ENCODE data around the gene CEP164.

The CEP164 gene

DNA sequence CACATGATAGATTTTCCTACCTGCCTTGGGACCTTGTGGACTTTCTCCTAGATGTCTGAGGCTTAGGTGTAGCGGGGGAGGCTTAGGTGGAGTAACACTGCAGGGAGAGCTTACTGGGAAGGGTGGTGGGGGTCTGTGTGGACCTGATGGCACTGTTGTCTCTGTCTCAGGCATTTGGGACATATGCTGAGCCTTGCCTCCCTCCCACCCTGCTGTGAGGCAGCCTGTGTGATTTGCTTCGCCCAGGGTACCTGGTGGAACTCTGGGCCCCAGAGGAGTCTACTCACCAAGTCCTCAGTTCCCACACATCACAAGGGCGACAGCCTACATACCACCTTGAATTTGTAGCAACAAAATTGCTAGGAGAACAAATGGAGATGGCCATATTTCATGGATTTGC lies 80.7 kb downstream of the CEP164 start:
- Histone ChIP-seq H3K9ac (no peak overlapping the region), H3K27ac (no peak overlapping the region), H3K4me3 (IDR thresholded peaks at IDR 0.05; ENCODE audit: insufficient read depth, low read depth, low read length) (no peak overlapping the region), H3K79me2 (ENCODE audit: insufficient read depth, low read depth) (no peaks in the 10 kb centered on the region), H2AFZ (ENCODE audit: low read depth) (no peak overlapping the region), H3K4me2 (no peak overlapping the region), H3K27me3 (ENCODE audit: insufficient read depth, low read depth) (no peaks in the 10 kb centered on the region), H3K36me3 (ENCODE audit: insufficient read depth) (no peaks in the 10 kb centered on the region), H4K20me1 (ENCODE audit: insufficient read depth) (no peaks in the 10 kb centered on the region), H3K4me1 (ENCODE audit: low read depth, poor library complexity, severe bottlenecking) (no peaks in the 10 kb centered on the region)
- TF ChIP-seq, protein P1, sequence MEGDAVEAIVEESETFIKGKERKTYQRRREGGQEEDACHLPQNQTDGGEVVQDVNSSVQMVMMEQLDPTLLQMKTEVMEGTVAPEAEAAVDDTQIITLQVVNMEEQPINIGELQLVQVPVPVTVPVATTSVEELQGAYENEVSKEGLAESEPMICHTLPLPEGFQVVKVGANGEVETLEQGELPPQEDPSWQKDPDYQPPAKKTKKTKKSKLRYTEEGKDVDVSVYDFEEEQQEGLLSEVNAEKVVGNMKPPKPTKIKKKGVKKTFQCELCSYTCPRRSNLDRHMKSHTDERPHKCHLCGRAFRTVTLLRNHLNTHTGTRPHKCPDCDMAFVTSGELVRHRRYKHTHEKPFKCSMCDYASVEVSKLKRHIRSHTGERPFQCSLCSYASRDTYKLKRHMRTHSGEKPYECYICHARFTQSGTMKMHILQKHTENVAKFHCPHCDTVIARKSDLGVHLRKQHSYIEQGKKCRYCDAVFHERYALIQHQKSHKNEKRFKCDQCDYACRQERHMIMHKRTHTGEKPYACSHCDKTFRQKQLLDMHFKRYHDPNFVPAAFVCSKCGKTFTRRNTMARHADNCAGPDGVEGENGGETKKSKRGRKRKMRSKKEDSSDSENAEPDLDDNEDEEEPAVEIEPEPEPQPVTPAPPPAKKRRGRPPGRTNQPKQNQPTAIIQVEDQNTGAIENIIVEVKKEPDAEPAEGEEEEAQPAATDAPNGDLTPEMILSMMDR (conservative IDR thresholded peaks at IDR 0.05; ENCODE audit: low read depth, low read length): no peak

DNA sequence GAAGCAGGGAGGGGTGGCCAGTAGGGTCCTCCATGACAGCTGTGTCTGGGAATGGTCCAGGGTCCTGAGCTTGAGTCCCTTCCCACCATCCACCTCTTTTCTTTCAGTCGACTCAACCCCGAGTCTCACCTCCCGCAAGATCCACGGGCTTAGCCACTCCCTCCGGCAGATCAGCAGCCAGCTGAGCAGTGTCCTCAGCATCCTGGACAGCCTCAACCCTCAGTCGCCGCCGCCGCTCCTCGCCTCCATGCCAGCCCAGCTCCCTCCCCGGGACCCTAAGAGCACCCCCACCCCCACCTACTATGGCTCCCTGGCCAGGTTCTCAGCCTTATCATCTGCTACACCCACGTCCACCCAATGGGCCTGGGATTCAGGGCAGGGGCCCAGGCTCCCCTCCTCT lies 81.9 kb downstream of the CEP164 start:
- Histone ChIP-seq H3K9ac (no peak overlapping the region), H3K4me3 (IDR thresholded peaks at IDR 0.05; ENCODE audit: insufficient read depth, low read depth, low read length) (no peak overlapping the region), H4K20me1 (ENCODE audit: insufficient read depth) (no peaks in the 10 kb centered on the region), H3K27me3 (ENCODE audit: insufficient read depth, low read depth) (no peaks in the 10 kb centered on the region), H3K36me3 (ENCODE audit: insufficient read depth) (no peaks in the 10 kb centered on the region), H3K27ac (no peak overlapping the region), H2AFZ (ENCODE audit: low read depth) (no peak overlapping the region), H3K79me2 (ENCODE audit: insufficient read depth, low read depth) (no peaks in the 10 kb centered on the region), H3K4me2 (no peak overlapping the region), H3K4me1 (ENCODE audit: low read depth, poor library complexity, severe bottlenecking) (no peaks in the 10 kb centered on the region)
- TF ChIP-seq, protein P1 (conservative IDR thresholded peaks at IDR 0.05; ENCODE audit: low read depth, low read length): no peak

DNA sequence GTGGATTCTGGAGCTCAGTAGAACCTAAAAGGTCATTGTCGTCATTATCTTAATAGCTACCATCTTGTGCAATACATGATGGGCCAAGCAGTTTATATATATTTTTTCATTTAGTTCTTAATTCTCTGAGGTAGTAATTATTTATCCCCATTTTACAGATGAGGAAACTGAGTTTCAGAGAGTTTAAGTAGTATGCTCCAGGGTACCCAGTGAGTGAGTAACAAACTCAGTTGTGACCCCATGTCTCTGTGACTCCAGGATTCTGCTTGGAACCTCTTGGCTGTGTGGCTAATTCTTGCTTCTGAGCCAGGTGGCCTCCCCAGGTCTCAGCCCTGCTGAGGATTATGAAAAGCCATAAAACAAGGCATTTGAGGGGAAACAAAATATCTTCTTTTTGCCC lies 82.6 kb downstream of the CEP164 start:
- H3K4me2 ChIP-seq: no peak overlapping the region

DNA sequence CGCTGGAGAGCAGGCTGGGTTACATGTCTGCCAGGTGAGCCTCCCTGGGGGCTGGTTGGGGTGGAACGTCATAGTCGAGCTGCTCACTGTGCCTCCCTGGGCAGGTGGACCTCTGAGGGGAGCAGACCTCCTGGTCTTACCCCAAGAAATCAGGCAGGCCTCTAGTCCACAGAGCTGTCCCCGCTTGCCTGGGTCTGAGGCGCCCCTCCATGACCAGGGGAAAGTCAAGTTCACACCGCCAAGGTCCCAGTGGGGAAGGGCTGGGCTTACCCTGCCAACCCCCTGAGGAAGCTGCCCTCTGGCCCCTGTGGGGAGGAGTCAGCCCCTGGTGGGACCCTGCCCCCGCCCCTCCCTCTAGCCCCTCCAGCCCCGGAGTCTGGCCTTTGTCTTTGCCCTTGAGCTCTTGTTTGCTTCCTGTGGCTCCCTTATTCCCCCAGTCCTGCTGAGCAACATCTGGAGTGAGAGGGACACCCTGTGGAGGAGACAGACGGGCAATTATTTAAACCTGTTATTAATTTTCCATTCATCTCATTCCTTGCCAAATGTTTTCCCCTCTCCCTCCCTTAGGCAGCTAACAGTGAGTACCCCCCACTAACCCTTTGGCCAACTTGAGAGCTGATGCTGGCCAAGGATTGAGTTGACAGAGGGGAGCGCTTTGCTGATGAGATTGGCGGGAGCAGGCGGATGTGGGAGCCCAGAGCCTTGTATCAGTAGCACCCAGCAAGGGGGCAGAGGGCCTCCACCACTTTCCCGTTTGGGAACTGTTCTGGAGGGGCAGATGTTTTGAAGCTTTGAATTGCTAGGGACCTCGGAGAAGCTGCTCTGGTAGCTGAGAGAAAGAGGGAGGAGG lies 83.4 kb downstream of the CEP164 start:
- Histone ChIP-seq H4K20me1 (ENCODE audit: insufficient read depth) (no peaks in the 10 kb centered on the region), H3K9ac (no peak overlapping the region), H3K36me3 (ENCODE audit: insufficient read depth) (no peaks in the 10 kb centered on the region), H3K4me1 (ENCODE audit: low read depth, poor library complexity, severe bottlenecking) (no peaks in the 10 kb centered on the region), H2AFZ (ENCODE audit: low read depth) (no peak overlapping the region), H3K27ac (no peak overlapping the region), H3K4me2 (no peak overlapping the region), H3K4me3 (IDR thresholded peaks at IDR 0.05; ENCODE audit: insufficient read depth, low read depth, low read length) (no peak overlapping the region), H3K79me2 (ENCODE audit: insufficient read depth, low read depth) (no peaks in the 10 kb centered on the region), H3K27me3 (ENCODE audit: insufficient read depth, low read depth) (no peaks in the 10 kb centered on the region)
- TF ChIP-seq, protein P1 (conservative IDR thresholded peaks at IDR 0.05; ENCODE audit: low read depth, low read length): no peak

More for the DNA sequence above, 82.6 kb downstream of the CEP164 start:
- no peak overlapping the region for H3K27ac ChIP-seq
- TF ChIP-seq, protein P1 (conservative IDR thresholded peaks at IDR 0.05; ENCODE audit: low read depth, low read length): no peak
- H3K79me2 ChIP-seq (ENCODE audit: insufficient read depth, low read depth): no peaks in the 10 kb centered on the region
- no peak overlapping the region for H3K9ac ChIP-seq
- no peaks in the 10 kb centered on the region for H3K27me3 ChIP-seq (ENCODE audit: insufficient read depth, low read depth)
- H3K4me3 ChIP-seq (IDR thresholded peaks at IDR 0.05; ENCODE audit: insufficient read depth, low read depth, low read length): no peak overlapping the region
- H3K36me3 ChIP-seq (ENCODE audit: insufficient read depth): no peaks in the 10 kb centered on the region
- no peak overlapping the region for H2AFZ ChIP-seq (ENCODE audit: low read depth)
- no peaks in the 10 kb centered on the region for H3K4me1 ChIP-seq (ENCODE audit: low read depth, poor library complexity, severe bottlenecking)
- H4K20me1 ChIP-seq (ENCODE audit: insufficient read depth): no peaks in the 10 kb centered on the region

Data from KMS-11 (cell line).